ENCODE results near the gene RPIA.
"Not testable (repeated sequence)": the region's sequence is repeated elsewhere in the genome, so short reads cannot be mapped to it uniquely, and the experiment has no call there.

RPIA gene

GRCh38 chr2:88691339-88692183, at the start of gene RPIA:
Gene RPIA (plus strand): TSS chr2:88691673. CDS start chr2:88691699, 26 bp downstream.
- peak; percentile 99 for DNase-seq
- in situ Hi-C loops (cut with HindIII; ENCODE audit: low pct_ligation_motif_present, low pct_unique_long_range_greater_than_20kb, low sequenced_read_pairs) = no loop called here

GRCh38 chr2:88642278-88642677, 49.2 kb upstream of the RPIA start:
- no peak for DNase-seq
- in situ Hi-C loops (cut with HindIII; ENCODE audit: low pct_ligation_motif_present, low pct_unique_long_range_greater_than_20kb, low sequenced_read_pairs) = no loop called here

- DNase-seq; in situ Hi-C loops (cut with HindIII; ENCODE audit: low pct_ligation_motif_present, low pct_unique_long_range_greater_than_20kb, low sequenced_read_pairs): not testable (repeated sequence)
Measured at GRCh38 chr2:88645291-88645882, 46.1 kb upstream of the RPIA start.

- DNase-seq = no peak
- in situ Hi-C loops (cut with HindIII; ENCODE audit: low pct_ligation_motif_present, low pct_unique_long_range_greater_than_20kb, low sequenced_read_pairs) = no loop called here
Measured at GRCh38 chr2:88651646-88652045, 39.8 kb upstream of the RPIA start.

- DNase-seq = no peak
- in situ Hi-C loops (cut with HindIII; ENCODE audit: low pct_ligation_motif_present, low pct_unique_long_range_greater_than_20kb, low sequenced_read_pairs) = no loop called here
Measured at GRCh38 chr2:88654714-88655113, 36.8 kb upstream of the RPIA start.

GRCh38 chr2:88656690-88657089, 34.8 kb upstream of the RPIA start:
- DNase-seq = no peak
- in situ Hi-C loops (cut with HindIII; ENCODE audit: low pct_ligation_motif_present, low pct_unique_long_range_greater_than_20kb, low sequenced_read_pairs) = no loop called here

- no peak for DNase-seq
- in situ Hi-C loops (cut with HindIII; ENCODE audit: low pct_ligation_motif_present, low pct_unique_long_range_greater_than_20kb, low sequenced_read_pairs) = no loop called here
Measured at GRCh38 chr2:88657131-88657530, 34.3 kb upstream of the RPIA start.

GRCh38 chr2:88658326-88658725, 33.1 kb upstream of the RPIA start:
- in situ Hi-C loops (cut with HindIII; ENCODE audit: low pct_ligation_motif_present, low pct_unique_long_range_greater_than_20kb, low sequenced_read_pairs) = no loop called here
- DNase-seq = no peak

- no peak for DNase-seq
- in situ Hi-C loops (cut with HindIII; ENCODE audit: low pct_ligation_motif_present, low pct_unique_long_range_greater_than_20kb, low sequenced_read_pairs) = no loop called here
Measured at GRCh38 chr2:88658881-88659537, 32.5 kb upstream of the RPIA start.

- in situ Hi-C loops (cut with HindIII; ENCODE audit: low pct_ligation_motif_present, low pct_unique_long_range_greater_than_20kb, low sequenced_read_pairs) = no loop called here
- DNase-seq = no peak
Measured at GRCh38 chr2:88659538-88659915, 31.9 kb upstream of the RPIA start.

- no peak for DNase-seq
- in situ Hi-C loops (cut with HindIII; ENCODE audit: low pct_ligation_motif_present, low pct_unique_long_range_greater_than_20kb, low sequenced_read_pairs) = loop anchor here (10.0 kb wide), 1 partner anchor 86 kb away; no protein-coding TSS in a partner anchor
Measured at GRCh38 chr2:88660622-88661021, 30.9 kb upstream of the RPIA start.

GRCh38 chr2:88666576-88666975, 24.9 kb upstream of the RPIA start:
- no peak for DNase-seq
- in situ Hi-C loops (cut with HindIII; ENCODE audit: low pct_ligation_motif_present, low pct_unique_long_range_greater_than_20kb, low sequenced_read_pairs) = loop anchor here (10.0 kb wide), 1 partner anchor 92 kb away; no protein-coding TSS in a partner anchor

GRCh38 chr2:88667219-88667618, 24.3 kb upstream of the RPIA start:
- in situ Hi-C loops (cut with HindIII; ENCODE audit: low pct_ligation_motif_present, low pct_unique_long_range_greater_than_20kb, low sequenced_read_pairs) = loop anchor here (10.0 kb wide), 1 partner anchor 92 kb away; no protein-coding TSS in a partner anchor
- no peak for DNase-seq

- no peak for DNase-seq
- in situ Hi-C loops (cut with HindIII; ENCODE audit: low pct_ligation_motif_present, low pct_unique_long_range_greater_than_20kb, low sequenced_read_pairs) = loop anchor here (10.0 kb wide), 1 partner anchor 94 kb away; no protein-coding TSS in a partner anchor
Measured at GRCh38 chr2:88668862-88669261, 22.6 kb upstream of the RPIA start.

GRCh38 chr2:88669482-88670214, 21.8 kb upstream of the RPIA start:
- DNase-seq = peak; percentile 61
- in situ Hi-C loops (cut with HindIII; ENCODE audit: low pct_ligation_motif_present, low pct_unique_long_range_greater_than_20kb, low sequenced_read_pairs) = loop anchor here (10.0 kb wide), 1 partner anchor 95 kb away; no protein-coding TSS in a partner anchor

GRCh38 chr2:88671786-88672427, 19.6 kb upstream of the RPIA start:
- in situ Hi-C loops (cut with HindIII; ENCODE audit: low pct_ligation_motif_present, low pct_unique_long_range_greater_than_20kb, low sequenced_read_pairs) = no loop called here
- peak; percentile 76 for DNase-seq

- in situ Hi-C loops (cut with HindIII; ENCODE audit: low pct_ligation_motif_present, low pct_unique_long_range_greater_than_20kb, low sequenced_read_pairs) = no loop called here
- DNase-seq = no peak
Measured at GRCh38 chr2:88673363-88673762, 18.1 kb upstream of the RPIA start.

- in situ Hi-C loops (cut with HindIII; ENCODE audit: low pct_ligation_motif_present, low pct_unique_long_range_greater_than_20kb, low sequenced_read_pairs) = no loop called here
- no peak for DNase-seq
Measured at GRCh38 chr2:88680266-88680902, 11.1 kb upstream of the RPIA start.
